HCT116 (cell line): Measurements from ENCODE around the gene CD93. TPM values are rescaled to one million over a fixed set of nuclear protein-coding genes. Genes with fewer than 3 reads are reported as not detected.

Source experiments
- ATAC-seq: fragments of 200-7000 bp; cut with Tn5 transposase; 2 replicates; pipeline ENCODE4 v1.9.1; 2020; ENCODE audit warnings: mild to moderate bottlenecking, moderate library complexity
- BruUV-seq: library from RNA; stranded (reverse); fragments of 400-500 nt; replicated peaks from 2 replicates; lab custom pipeline; 2021; lab: Mats Ljungman, UMichigan
- CTCF ChIA-PET: fragments of 300-600 bp; sonication (Branson Sonifier 250); formaldehyde crosslinking; loops from one replicate; lab custom pipeline; 2021; ENCODE audit warnings: antibody characterized with exemption; lab: Charles Lee
- POLR2A ChIA-PET: fragments of 300-600, 350-600 bp; sonication (Branson Sonifier 250); formaldehyde crosslinking; loops from one replicate; lab custom pipeline; 2021; ENCODE audit warnings: antibody characterized with exemption; lab: Charles Lee
- RAD21 ChIA-PET, 2 experiments: fragments of 300-600 bp; sonication (Branson Sonifier 250); formaldehyde crosslinking; loops; one replicate each; lab custom pipeline; 2023; ENCODE audit warnings: low total read pairs in 2 of 2; ENCODE audit not compliant: uncharacterized antibody in 2 of 2, unreplicated experiment in 2 of 2, low non-redundant PET in 1 of 2; lab: Charles Lee
- DNase-seq: peaks from one replicate; pipeline ENCODE4 v3.0.0-alpha.2; 2010; ENCODE audit warnings: low read depth, low spot score
- H2AFZ ChIP-seq: fragments of 200-600 bp; shearing (Covaris generic), sonication (generic); 2 replicates; pipeline ENCODE4 v1.6.1; 2017; ENCODE audit warnings: low read depth, mixed run types, mixed read lengths, antibody characterized with exemption, low read length; ENCODE audit not compliant: poor library complexity, severe bottlenecking
- H3K27ac ChIP-seq: 2 replicates; pipeline ENCODE4 v1.5.1; 2012; ENCODE audit warnings: low read depth, low read length
- H3K27me3 ChIP-seq: fragments of 200-600 bp; sonication (generic); 2 replicates; pipeline ENCODE4 v1.6.1; 2016; ENCODE audit warnings: mixed run types, low read length, mixed read lengths; ENCODE audit not compliant: insufficient read depth
- H3K36me3 ChIP-seq, 2 experiments: fragments of 200-500 bp in 1 of 2; fragments of 200-600 bp in 1 of 2; sonication (Bioruptor generic) in 1 of 2; sonication (generic) in 1 of 2; 2 replicates each; pipeline versions ENCODE4 v1.5.1 to v1.6.1; 2014 to 2016; ENCODE audit warnings: low read length in 2 of 2, inconsistent platforms in 1 of 2, mixed read lengths in 1 of 2, mixed run types in 1 of 2; ENCODE audit not compliant: insufficient read depth in 2 of 2, control insufficient read depth in 1 of 2
- H3K4me1 ChIP-seq, 2 experiments: fragments of 200-600 bp in 1 of 2; sonication (generic) in 1 of 2; 2 replicates each; pipeline versions ENCODE4 v1.5.1 to v1.6.1; 2012 to 2017; ENCODE audit warnings: low read length in 2 of 2, inconsistent platforms in 1 of 2, mild to moderate bottlenecking in 1 of 2, mixed read lengths in 1 of 2, mixed run types in 1 of 2, moderate library complexity in 1 of 2; ENCODE audit not compliant: insufficient read depth in 2 of 2, control insufficient read depth in 1 of 2
- H3K4me2 ChIP-seq: fragments of 200-600 bp; sonication (generic); 2 replicates; pipeline ENCODE4 v1.6.1; 2017; ENCODE audit warnings: mixed run types, low read length, mixed read lengths
- H3K4me3 ChIP-seq, 2 experiments: fragments of 200-600 bp in 1 of 2; sonication (generic) in 1 of 2; replicated peaks in 1 of 2; 2 replicates each; pipeline ENCODE4 v1.5.1; 2011 to 2016; ENCODE audit warnings: low read length in 2 of 2, control low read depth in 1 of 2, low read depth in 1 of 2, mild to moderate bottlenecking in 1 of 2, mixed read lengths in 1 of 2, mixed run types in 1 of 2
- H3K79me2 ChIP-seq: fragments of 200-600 bp; sonication (generic); 2 replicates; pipeline ENCODE4 v1.6.1; 2017; ENCODE audit warnings: mild to moderate bottlenecking, mixed run types, low read length, moderate library complexity, mixed read lengths; ENCODE audit not compliant: insufficient read depth
- H3K9ac ChIP-seq: fragments of 200-600 bp; sonication (generic); 2 replicates; pipeline ENCODE4 v1.6.1; 2016; ENCODE audit warnings: low read length, mixed read lengths
- H3K9me2 ChIP-seq: fragments of 200-600 bp; sonication (generic), shearing (Covaris generic); 2 replicates; pipeline ENCODE4 v1.6.1; 2017; ENCODE audit warnings: mixed run types, mild to moderate bottlenecking, moderate library complexity; ENCODE audit not compliant: insufficient read depth
- H3K9me3 ChIP-seq, 2 experiments: fragments of 200-500 bp in 1 of 2; fragments of 200-600 bp in 1 of 2; sonication (Bioruptor generic) in 1 of 2; sonication (generic) in 1 of 2; 2 replicates each; pipeline ENCODE4 v1.6.1; 2014 to 2017; ENCODE audit warnings: low read length in 2 of 2, mixed read lengths in 2 of 2, inconsistent platforms in 1 of 2, low read depth in 1 of 2, mild to moderate bottlenecking in 1 of 2, mixed run types in 1 of 2, moderate library complexity in 1 of 2; ENCODE audit not compliant: control insufficient read depth in 1 of 2, insufficient read depth in 1 of 2
- H4K20me1 ChIP-seq: fragments of 200-600 bp; sonication (generic), shearing (Covaris generic); 2 replicates; pipeline ENCODE4 v1.6.1; 2017; ENCODE audit warnings: mixed run types, mild to moderate bottlenecking, moderate library complexity; ENCODE audit not compliant: insufficient read depth
- EGR1 ChIP-seq: IDR thresholded peaks from 2 replicates; pipeline ENCODE4 v1.6.1; 2012; ENCODE audit warnings: low read depth
- EZH2 ChIP-seq: fragments of 200-600 bp; sonication (generic); IDR thresholded peaks from 2 replicates; pipeline ENCODE4 v1.6.1; 2017; ENCODE audit warnings: antibody characterized with exemption, mixed run types
- SIN3A ChIP-seq: IDR thresholded peaks from 2 replicates; pipeline ENCODE4 v1.6.1; 2012; ENCODE audit warnings: low read depth
- SP1 ChIP-seq: IDR thresholded peaks from 2 replicates; pipeline ENCODE4 v1.6.1; 2012; ENCODE audit warnings: low read depth
- SRF ChIP-seq: IDR thresholded peaks from 2 replicates; pipeline ENCODE4 v1.6.1; 2012; ENCODE audit warnings: low read depth
- ZFX ChIP-seq: fragments of 450-650 bp; IDR thresholded peaks from 2 replicates; pipeline ENCODE4 v1.6.1; 2017
- intact Hi-C: fragments of 100-400 bp; cut with micrococcal nuclease; formaldehyde crosslinking; loops from 2 replicates; pipeline ENCODE4 v1.10.0; 2022
- total RNA-seq: library from RNA; stranded (reverse); gene quantifications from one replicate; pipeline ENCODE4 v1.2.1, GENCODE V29; 2021; ENCODE audit not compliant: unreplicated experiment
- TF ChIP-seq, protein P1 (sequence below): IDR thresholded peaks from 2 replicates; pipeline ENCODE4 v1.6.1; 2012

Gene CD93
- total RNA-seq, 1 experiment from 2014 or later: 0.07 TPM

GRCh38 chr20:23065266-23066201 lies 20.6 kb downstream of the CD93 start:
- no peak for ATAC-seq
- TF ChIP-seq, protein P1, sequence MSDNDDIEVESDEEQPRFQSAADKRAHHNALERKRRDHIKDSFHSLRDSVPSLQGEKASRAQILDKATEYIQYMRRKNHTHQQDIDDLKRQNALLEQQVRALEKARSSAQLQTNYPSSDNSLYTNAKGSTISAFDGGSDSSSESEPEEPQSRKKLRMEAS: no peak
- TF ChIP-seq ZFX: no peak
- no peak for TF ChIP-seq SIN3A
- TF ChIP-seq SP1: no peak
- ChIA-PET POLR2A (no interaction called here), CTCF (interaction anchor here (1.5 to 1.9 kb wide), 2 partner anchors 14 to 169 kb away, joined by 5 read pairs; no protein-coding TSS in a partner anchor), RAD21 (no interaction called here)
- Histone ChIP-seq H3K36me3 (no peaks in the 10 kb centered on the region), H3K9ac (no peak overlapping the region), H3K4me3 (no peak overlapping the region), H3K9me2 (no peaks in the 10 kb centered on the region), H3K27ac (no peak overlapping the region), H3K27me3 (no peaks in the 10 kb centered on the region), H3K4me1 (no peaks in the 10 kb centered on the region; a peak in 1 of 4 replicates), H3K79me2 (no peaks in the 10 kb centered on the region), H3K9me3 (no peaks in the 10 kb centered on the region), H2AFZ (no peak overlapping the region), H4K20me1 (no peaks in the 10 kb centered on the region), H3K4me2 (no peak overlapping the region)
- DNase-seq: no peak
- intact Hi-C loops: no loop called here
- BruUV-seq: no TSS peak

- no peak overlapping the region for H3K27ac ChIP-seq
- no peaks in the 10 kb centered on the region for H4K20me1 ChIP-seq
- ChIA-PET CTCF (interaction anchor here (1.2 to 1.9 kb wide), 2 partner anchors 12 to 89 kb away, joined by 4 to 5 read pairs; no protein-coding TSS in a partner anchor), POLR2A (no interaction called here), RAD21 (no interaction called here)
- no peaks in the 10 kb centered on the region for H3K27me3 ChIP-seq
- BruUV-seq: no TSS peak
- no peaks in the 10 kb centered on the region for H3K9me3 ChIP-seq
- ATAC-seq (no peak), DNase-seq (no peak)
- H3K9ac ChIP-seq: no peak overlapping the region
- H3K9me2 ChIP-seq: no peaks in the 10 kb centered on the region
- TF ChIP-seq SRF: no peak
- TF ChIP-seq EGR1: no peak
- TF ChIP-seq SIN3A: no peak
- no peak for TF ChIP-seq EZH2
- H2AFZ ChIP-seq: no peak overlapping the region
- H3K4me2 ChIP-seq: no peak overlapping the region
- H3K79me2 ChIP-seq: no peaks in the 10 kb centered on the region
- intact Hi-C loops: loop anchor here (5.0 kb wide), 1 partner anchor 371 kb away; no protein-coding TSS in a partner anchor
- no peaks in the 10 kb centered on the region for H3K36me3 ChIP-seq
- no peak overlapping the region for H3K4me3 ChIP-seq
- H3K4me1 ChIP-seq: no peaks in the 10 kb centered on the region; a peak in 1 of 4 replicates
These were observed 22.5 kb downstream of the CD93 start for GRCh38 chr20:23063581-23063980.
